Measurements from ENCODE around the gene ATP6V0D1.

Gene ATP6V0D1

GRCh38 chr16:67460961-67461360 lies 20.0 kb downstream of the ATP6V0D1 start:
- no peak for DNase-seq

DNA sequence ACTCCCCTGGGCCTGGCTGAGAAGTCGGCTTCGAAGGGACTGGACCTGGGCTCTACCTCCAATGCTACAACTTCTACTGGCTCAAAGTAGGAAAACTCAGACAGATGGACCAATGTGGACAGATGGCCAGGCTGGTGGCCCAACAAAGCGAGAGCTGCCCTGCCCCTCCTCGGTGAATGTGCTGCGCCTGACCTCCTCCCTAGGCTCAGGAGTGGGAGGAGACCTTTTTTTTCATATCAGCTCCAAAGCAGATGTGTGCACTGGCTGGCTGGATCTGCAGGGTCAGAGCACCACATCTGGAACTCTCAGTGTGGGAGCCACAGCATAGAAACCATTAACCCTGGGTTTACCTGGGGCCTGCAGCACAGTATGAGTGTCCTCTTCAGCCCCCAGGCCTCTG lies 20.8 kb downstream of the ATP6V0D1 start:
- no peak for DNase-seq

DNA sequence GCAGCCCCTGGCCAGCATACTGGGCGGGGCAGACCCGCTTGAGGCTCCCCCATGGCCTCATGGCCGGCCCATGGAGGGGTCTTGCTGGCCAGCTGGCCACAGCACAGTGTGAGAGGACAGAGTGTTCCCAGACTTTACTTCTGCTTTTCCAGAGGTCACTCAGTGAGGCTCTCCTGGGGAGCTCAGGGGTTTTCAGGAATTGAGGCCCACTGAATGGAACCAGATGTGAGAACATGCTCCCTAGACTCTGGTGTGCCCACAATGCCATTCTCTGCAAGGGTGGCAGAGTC lies 21.2 kb downstream of the ATP6V0D1 start:
- no peak for DNase-seq

DNA sequence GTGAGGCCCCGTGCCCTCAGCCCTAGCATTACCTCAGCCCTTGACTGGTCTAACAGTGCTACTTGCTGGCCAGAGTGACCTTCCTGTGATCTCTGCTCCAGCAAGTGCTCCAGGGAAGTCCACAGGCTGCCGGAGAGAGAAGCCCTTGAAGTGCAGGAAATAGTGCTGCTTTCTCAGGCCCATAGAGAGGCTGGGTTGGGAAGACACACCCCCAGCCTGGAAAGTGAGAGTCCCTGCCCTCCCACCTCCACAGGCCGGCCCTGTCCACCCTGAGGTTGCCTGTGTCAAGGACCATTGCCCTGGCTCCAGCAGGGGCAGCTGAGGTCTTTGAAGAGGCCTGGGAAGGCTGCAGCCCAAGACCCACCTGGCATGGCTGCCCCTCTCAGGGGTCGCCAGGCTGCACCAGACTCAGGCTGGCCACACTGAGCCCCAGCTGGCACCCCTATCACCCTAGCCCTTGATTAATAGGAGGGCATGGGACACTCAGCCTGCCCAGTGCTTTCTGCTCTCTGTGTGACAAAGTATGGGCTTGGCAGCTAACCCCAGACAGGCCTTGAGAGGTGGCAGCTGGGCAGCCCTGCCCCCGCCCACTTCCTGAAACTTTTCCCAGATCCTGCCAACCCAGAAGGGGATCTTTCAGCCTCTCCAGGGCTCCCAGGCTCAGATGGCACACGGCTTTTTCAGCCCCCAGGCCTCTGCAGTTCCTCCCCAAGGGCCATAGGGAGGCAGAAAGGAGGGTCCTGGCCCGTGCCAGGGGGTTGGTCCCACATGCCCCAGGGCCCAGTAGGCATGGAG lies 21.7 kb downstream of the ATP6V0D1 start:
- no peak for DNase-seq

GRCh38 chr16:67458121-67458641 lies 22.8 kb downstream of the ATP6V0D1 start:
- no peak for DNase-seq

DNA sequence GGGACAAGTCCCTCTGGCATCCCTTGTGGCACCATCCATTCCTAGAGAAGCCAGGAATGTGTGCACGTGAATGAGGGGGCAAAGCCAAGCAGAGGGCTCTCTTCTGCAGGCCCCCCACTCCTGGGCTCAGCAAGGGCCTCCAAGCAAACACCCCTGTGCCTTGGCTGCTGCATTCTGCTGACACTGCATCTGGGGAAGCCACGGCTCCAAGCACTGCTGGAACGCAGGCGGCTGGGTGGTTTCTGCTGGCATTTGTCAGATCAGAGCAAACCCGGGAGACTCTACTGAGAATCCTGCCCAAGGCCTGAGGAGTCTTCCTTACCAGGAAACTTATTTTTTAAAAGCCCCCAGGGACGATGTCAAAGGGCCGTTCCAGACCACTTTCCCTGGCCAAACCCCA lies 23.3 kb downstream of the ATP6V0D1 start:
- no peak for DNase-seq

DNA sequence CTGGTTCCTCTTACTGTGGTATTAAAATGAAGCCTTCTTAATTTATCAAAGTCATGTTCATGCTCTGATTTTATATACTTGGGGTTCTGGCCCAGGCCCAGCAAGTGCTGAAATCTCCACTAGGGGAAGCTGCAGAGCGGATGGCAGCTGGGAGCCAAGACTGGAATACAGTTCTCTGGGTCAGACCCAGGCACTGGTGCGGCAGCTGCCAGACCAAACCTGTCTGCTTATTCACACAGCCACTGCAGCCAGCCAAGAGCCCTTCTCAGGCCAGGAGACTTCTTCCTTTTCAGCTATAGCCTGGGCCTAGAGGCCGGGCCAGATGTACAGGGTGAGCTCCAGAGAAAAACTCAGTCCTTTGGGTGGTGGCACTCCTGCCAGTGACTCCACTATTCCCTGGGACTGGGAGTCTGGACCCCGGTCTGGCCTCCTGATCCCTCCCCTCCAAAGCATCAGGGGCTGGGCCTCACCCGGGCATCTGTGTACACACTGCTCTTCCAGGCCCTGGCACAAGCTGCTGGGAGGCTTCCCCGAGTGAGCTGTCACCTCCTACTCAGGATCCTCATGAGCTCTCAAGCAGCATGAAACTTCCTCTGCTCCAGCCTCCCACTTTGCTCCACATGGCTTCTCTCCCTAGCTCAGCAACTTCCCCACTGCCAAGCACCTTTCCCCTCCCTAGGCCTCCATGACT lies 24.4 kb downstream of the ATP6V0D1 start:
- DNase-seq: no peak

- DNase-seq: no peak
Measured at GRCh38 chr16:67454852-67455251, 26.1 kb downstream of the ATP6V0D1 start.

DNA sequence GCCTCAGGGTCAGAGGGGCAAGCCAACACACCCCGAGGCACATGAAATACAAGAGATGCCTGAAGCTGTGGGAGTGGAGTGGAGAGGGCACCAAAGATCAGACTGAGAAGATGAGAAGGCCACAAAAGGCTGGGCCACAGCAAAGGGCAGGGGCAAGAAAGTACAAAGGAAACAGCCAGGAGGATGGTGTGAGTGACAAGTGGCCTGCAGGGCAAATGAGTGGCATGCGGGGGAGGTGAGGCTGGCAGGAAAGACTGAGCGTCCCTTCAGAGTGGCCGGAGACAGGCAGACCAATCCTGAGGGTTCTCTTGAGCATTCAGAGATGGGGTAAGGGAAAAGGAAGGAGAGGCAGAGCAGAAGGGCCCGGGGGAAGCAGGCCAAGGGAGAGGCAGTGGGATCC lies 26.9 kb downstream of the ATP6V0D1 start:
- no peak for DNase-seq

GRCh38 chr16:67451704-67452435 lies 29.1 kb downstream of the ATP6V0D1 start:
- no peak for DNase-seq

- no peak for DNase-seq
Measured at GRCh38 chr16:67451061-67451703, 29.8 kb downstream of the ATP6V0D1 start.

GRCh38 chr16:67449739-67450138 lies 31.2 kb downstream of the ATP6V0D1 start:
- no peak for DNase-seq

- DNase-seq: no peak
Measured at GRCh38 chr16:67449336-67449735, 31.6 kb downstream of the ATP6V0D1 start.

GRCh38 chr16:67448580-67448979 lies 32.4 kb downstream of the ATP6V0D1 start:
- no peak for DNase-seq

- DNase-seq: peak; percentile 26
Measured at GRCh38 chr16:67447508-67448076, 33.4 kb downstream of the ATP6V0D1 start.

DNA sequence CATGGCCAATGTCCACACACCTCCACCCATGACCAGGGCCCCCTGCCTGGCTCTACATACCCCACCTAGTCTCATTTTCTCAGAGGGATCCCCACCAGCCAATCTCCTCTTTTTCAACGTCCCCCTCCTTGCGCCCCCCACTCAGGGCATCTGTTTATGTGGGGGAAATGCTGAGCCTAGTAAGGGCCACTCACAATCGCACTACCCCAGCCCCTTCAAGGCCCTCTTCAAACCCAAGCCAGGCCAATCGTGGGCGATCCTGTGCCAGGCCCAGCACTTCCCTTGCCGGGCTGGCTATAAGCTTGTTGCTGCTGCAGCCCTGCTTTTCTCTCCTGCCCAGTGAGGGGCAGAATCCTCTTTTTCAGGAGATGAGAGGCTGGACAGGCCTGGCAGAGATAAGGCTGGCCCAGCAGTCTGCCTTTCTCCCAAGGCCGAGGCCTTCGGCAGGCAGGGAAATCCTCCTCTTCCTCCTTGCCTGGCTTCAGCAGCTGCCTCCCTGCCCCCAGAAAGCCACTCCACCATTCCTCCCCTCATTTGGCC lies 33.9 kb downstream of the ATP6V0D1 start:
- no peak for DNase-seq

- DNase-seq: no peak
Measured at GRCh38 chr16:67445913-67446907, 34.7 kb downstream of the ATP6V0D1 start.

DNA sequence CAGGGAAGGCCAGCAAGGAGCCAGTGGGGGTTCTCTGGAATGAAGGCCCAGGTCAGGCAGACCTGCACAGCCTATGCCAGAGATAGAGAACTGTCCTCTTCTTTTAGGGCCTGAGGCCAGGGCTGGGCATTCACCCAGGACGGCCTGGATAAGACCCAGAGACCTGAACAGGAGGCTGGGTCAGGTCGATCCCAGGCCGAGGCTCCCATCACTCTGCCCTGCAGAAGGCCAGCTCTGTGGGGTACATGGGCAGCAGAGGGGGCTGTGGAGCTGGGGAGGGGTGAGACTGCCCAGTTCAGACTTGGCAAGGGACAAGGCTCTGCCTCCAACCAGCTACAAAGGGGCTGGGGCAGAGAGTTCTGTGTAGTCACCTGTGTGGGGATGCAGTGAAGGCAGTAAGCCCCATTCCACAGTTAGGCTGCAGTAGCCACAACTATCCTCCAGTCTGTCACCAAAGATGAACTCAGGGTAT lies 35.5 kb downstream of the ATP6V0D1 start:
- no peak for DNase-seq

GRCh38 chr16:67445126-67445426 lies 35.9 kb downstream of the ATP6V0D1 start:
- DNase-seq: no peak

DNA sequence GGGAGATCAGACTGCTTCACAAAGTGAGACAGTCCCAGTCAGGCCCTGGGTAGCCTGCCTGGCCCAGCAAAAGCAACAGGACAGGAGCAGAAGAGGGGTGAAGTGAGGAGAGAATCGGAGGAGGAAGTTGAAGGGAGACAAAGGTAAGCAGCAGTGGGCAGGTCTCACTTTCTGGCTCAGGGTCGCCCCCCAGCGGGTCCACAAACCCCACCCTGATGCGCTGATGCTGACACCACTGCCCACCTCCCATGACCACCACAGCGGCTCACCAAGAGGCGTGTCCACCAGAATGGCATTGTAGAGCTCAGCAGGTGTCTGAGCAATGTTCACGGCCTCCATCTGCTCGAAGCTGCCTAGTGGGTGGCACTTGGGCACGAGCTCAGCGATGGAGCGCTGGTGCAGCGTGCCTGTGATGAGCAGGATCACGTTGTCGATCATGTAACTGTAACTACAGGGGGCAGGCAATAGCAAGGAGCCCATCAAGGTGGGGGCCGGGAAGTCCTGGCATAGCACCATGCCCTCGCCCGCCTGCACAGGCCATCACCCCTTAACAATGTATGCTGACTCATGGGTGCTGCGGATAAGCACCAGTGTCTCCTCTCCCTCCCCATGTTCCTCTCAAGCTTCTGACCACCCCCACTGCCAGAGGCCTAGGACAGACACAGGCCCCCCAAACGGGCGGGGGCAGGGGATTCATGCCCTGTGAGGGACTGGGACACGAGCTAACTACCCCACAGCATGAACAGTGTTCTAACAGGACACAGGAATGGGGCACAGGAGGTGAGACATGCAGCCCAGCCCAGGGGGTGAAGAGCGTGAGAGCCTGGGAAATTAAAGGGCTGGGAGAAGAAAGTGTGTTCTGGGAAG lies 36.5 kb downstream of the ATP6V0D1 start:
- DNase-seq: no peak

Data from NK-92 treated with Interleukin-12 subunit alpha and Interleukin-12 subunit beta, amount 100 ng/mL, for 24 hours (cell line).